Measurements from ENCODE around the gene PSME2. TPM values are rescaled to one million over a fixed set of nuclear protein-coding genes. Genes with fewer than 3 reads are reported as not detected.

The PSME2 gene
- total and polyA plus RNA-seq, 2 of the 13 experiments (the other 11 are each of a cell fraction or from before 2014, with no cell fraction given): 332 to 716 TPM

- TF ChIP-seq ARID3A (IDR thresholded peaks at IDR 0.05; ENCODE audit: low read depth, low read length) (no peak), ZNF354B (CRISPR knock-in tag; IDR thresholded peaks at IDR 0.05) (no peak), MAFK (conservative IDR thresholded peaks at IDR 0.05 in 1 of 2, IDR thresholded peaks at IDR 0.05 in 1 of 2; ENCODE audit: low read length in 2 of 2) (no peak), ZNF274 (CRISPR knock-in tag; IDR thresholded peaks at IDR 0.05) (no peak), ZBTB21 (CRISPR knock-in tag; IDR thresholded peaks at IDR 0.05) (no peak), HNRNPH1 (optimal IDR thresholded peaks at IDR 0.05; ENCODE audit: low read depth, low read length) (peak; percentile 74), THAP9 (CRISPR knock-in tag; IDR thresholded peaks at IDR 0.05; ENCODE audit: borderline replicate concordance) (no peak), HNRNPL (IDR thresholded peaks at IDR 0.05; ENCODE audit: low read depth, low read length) (peak; percentile 93), SAP130 (CRISPR knock-in tag; IDR thresholded peaks at IDR 0.05; ENCODE audit: low read depth) (no peak), ESRRA (CRISPR knock-in tag; IDR thresholded peaks at IDR 0.05; ENCODE audit: low read depth) (no peak), ELK4 (CRISPR knock-in tag; IDR thresholded peaks at IDR 0.05; ENCODE audit: borderline replicate concordance) (no peak)
These were observed 13.5 kb upstream of the PSME2 start (continued) for GRCh38 chr14:24159777-24160498.
